ENCODE measurements around the gene KRTAP10-1.

KRTAP10-1 gene

GRCh38 chr21:44515359-44516165 is 24.4 kb downstream of the KRTAP10-1 start:
- no peak for DNase-seq (ENCODE audit: low read depth in 2 of 2)

- no peak for DNase-seq (ENCODE audit: low read depth in 2 of 2)
Measured at GRCh38 chr21:44514746-44515358, 25.1 kb downstream of the KRTAP10-1 start.

GRCh38 chr21:44514218-44514520 is 25.8 kb downstream of the KRTAP10-1 start:
- no peak for DNase-seq (ENCODE audit: low read depth in 2 of 2)

GRCh38 chr21:44513389-44514217 is 26.4 kb downstream of the KRTAP10-1 start:
- no peak for DNase-seq (ENCODE audit: low read depth in 2 of 2)

- no peak for DNase-seq (ENCODE audit: low read depth in 2 of 2)
Measured at GRCh38 chr21:44512496-44513388, 27.3 kb downstream of the KRTAP10-1 start.

GRCh38 chr21:44511938-44512275 is 28.1 kb downstream of the KRTAP10-1 start:
- DNase-seq (ENCODE audit: low read depth in 2 of 2): no peak

GRCh38 chr21:44511219-44511937 is 28.6 kb downstream of the KRTAP10-1 start:
- no peak for DNase-seq (ENCODE audit: low read depth in 2 of 2)

- peak; percentile 67 to 73 for DNase-seq (ENCODE audit: low read depth in 2 of 2)
Measured at GRCh38 chr21:44510508-44511218, 29.3 kb downstream of the KRTAP10-1 start.

- DNase-seq (ENCODE audit: low read depth in 2 of 2): no peak
Measured at GRCh38 chr21:44510109-44510507, 29.9 kb downstream of the KRTAP10-1 start.

GRCh38 chr21:44509539-44509938 is 30.5 kb downstream of the KRTAP10-1 start:
- DNase-seq (ENCODE audit: low read depth in 2 of 2): no peak

- DNase-seq (ENCODE audit: low read depth in 2 of 2): no peak
Measured at GRCh38 chr21:44508711-44509445, 31.1 kb downstream of the KRTAP10-1 start.

GRCh38 chr21:44508426-44508710 is 31.6 kb downstream of the KRTAP10-1 start:
- DNase-seq (ENCODE audit: low read depth in 2 of 2): no peak

GRCh38 chr21:44507673-44508425 is 32.1 kb downstream of the KRTAP10-1 start:
- DNase-seq (ENCODE audit: low read depth in 2 of 2): no peak

GRCh38 chr21:44506279-44507255 is 33.4 kb downstream of the KRTAP10-1 start:
- DNase-seq (ENCODE audit: low read depth in 2 of 2): no peak

- DNase-seq (ENCODE audit: low read depth in 2 of 2): no peak
Measured at GRCh38 chr21:44505673-44506278, 34.2 kb downstream of the KRTAP10-1 start.

- no peak for DNase-seq (ENCODE audit: low read depth in 2 of 2)
Measured at GRCh38 chr21:44503901-44504399, 36.0 kb downstream of the KRTAP10-1 start.

Measured in activated CD4-positive, alpha-beta T cell treated with anti-CD3 and anti-CD28 coated beads for 24 hours (primary cell).